NCI-H510A (cell line): Measurements from ENCODE around the gene DLG4.

Source experiments
- DNase-seq: peaks from one replicate; lab custom pipeline; 2025; lab: John Stamatoyannopoulos, UW

The DLG4 gene

GRCh38 chr17:7229504-7229903 is 9.9 kb upstream of the DLG4 start:
- no peak for DNase-seq

GRCh38 chr17:7228920-7229319 is 9.3 kb upstream of the DLG4 start:
- DNase-seq = no peak

- no peak for DNase-seq
Observed at GRCh38 chr17:7226721-7227710, 7.4 kb upstream of the DLG4 start.

DNA sequence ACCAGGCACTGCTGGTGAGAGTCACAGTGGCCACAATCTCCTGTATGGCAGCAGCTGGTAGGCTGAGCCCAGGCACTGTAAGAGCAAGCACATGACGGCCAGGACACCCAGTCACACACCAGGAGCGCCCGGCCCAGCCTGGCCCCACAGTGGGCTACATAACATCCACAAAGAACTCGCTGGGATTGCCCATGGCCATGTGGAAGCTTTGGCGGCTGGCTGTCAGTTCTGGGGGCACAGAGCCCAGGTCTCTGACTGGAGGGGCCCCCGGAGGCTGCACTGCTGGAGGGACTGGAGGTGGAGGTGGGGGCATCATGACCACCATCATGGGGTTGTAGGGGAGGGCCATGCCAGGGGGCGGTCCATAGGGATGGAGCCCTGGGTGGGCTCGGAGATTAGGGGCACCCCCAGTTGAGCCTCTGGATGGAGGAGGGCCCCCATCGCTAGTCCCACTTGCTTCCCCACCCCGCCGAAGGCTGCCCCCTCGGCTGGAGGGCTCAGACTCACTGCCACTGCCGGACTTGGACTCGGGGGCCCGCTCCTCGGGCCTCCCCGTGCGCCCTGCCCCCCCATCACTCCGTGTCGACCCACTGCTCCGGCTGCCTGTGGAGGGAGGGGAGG is 6.2 kb upstream of the DLG4 start:
- no peak for DNase-seq

DNA sequence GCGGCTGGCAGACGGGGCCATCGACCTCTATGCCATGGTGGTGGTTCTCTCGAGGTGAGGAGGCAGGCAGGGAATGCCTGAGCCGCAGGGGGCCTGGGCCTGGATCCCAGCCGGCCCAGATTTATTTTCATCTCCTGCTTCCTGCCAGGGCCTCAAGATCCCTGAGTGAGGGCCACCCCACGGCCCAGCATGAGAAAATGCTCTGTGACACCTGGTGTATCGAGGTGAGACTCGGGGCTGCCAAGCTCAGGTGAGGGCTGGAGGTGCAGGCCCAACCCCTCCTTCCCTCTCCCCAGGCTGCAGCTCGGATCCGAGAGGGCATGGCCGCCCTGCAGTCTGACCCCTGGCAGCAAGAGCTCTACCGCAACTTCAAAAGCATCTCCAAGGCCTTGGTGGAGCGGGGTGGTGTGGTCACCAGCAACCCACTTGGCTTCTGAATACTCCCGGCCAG is 5.0 kb upstream of the DLG4 start:
- no peak for DNase-seq

GRCh38 chr17:7224110-7224509 is 4.5 kb upstream of the DLG4 start:
- DNase-seq = no peak

- DNase-seq = no peak
Observed at GRCh38 chr17:7223375-7223774, 3.7 kb upstream of the DLG4 start.

GRCh38 chr17:7222972-7223292 is 3.3 kb upstream of the DLG4 start:
- no peak for DNase-seq

- DNase-seq = no peak
Observed at GRCh38 chr17:7222093-7222971, 2.7 kb upstream of the DLG4 start.

GRCh38 chr17:7221278-7222092 is 1.8 kb upstream of the DLG4 start:
- no peak for DNase-seq

DNA sequence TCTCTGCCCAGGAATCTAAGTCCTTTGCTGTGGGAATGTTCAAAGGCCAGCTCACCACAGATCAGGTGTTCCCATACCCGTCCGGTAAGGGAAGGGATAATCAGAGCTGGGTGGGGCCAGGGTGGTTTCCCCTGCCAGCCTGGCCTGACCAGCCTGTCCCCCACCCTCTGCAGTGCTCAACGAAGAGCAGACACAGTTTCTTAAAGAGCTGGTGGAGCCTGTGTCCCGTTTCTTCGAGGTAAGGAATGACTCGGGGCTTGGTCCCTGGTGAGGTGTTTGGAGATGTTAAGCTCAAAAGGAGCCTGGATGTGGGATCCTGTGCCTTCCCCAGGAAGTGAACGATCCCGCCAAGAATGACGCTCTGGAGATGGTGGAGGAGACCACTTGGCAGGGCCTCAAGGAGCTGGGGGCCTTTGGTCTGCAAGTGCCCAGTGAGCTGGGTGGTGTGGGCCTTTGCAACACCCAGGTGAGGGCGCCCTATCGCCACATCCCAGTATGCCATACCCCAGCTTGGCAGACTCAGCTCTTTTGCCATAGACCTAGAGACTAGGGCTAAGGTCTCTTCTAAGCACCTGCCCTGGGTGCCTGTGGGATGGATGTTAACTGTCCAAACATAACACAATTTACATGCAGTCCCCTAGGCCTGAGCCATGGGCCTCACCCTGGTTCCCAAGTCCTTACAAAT is 1.1 kb upstream of the DLG4 start:
- DNase-seq = peak; percentile 43

DNA sequence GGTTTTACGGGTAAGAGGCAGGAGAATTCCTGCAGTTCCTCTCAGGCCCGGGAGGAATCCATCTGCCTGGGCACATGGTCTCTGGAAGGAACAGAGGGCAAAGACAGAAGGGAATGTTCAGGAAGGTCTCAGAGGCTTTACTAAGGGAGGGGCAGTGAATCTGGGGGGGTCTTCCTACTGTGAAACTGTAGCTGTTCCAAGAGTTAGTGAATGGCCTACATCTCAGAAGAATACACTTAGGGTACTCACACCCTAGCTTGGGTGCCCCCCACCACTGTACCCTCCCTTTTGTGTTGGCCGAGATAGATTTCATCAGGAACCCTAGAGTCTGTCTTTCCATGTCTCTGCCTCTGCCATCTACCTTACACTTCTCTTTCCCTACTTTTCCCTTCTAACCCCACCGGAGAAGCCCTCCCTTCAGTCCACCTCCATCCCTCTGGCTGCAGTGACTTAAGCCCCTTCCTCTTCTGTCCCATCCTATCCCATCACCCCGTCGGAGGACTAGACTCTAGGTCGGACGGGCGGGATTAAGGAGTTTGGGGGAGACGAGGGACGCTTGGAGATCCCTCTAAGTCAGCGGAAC is 316 bp downstream of the DLG4 start:
- DNase-seq = no peak

DNA sequence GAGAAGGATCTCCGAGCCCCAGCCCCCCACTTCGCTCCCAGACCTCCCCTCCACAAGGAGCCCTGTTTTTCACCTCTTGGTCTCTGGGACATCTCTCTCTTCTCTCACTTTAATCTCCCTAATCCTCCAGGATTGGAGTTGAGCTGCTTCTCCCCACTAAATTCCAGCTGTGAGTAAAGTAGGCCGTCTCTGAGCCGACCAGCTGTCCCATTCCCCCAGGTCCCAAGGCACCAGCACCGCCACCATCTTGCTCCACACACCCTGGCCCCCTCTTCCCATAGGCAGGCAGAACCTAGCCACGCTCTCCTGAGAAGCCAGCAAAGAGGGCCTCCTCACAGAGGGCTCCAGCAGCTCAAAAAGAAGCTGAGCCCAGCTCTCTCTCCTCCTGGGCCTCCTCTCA is 878 bp downstream of the DLG4 start:
- DNase-seq = no peak

- no peak for DNase-seq
Observed at GRCh38 chr17:7218166-7218565, 1.5 kb downstream of the DLG4 start.

DNA sequence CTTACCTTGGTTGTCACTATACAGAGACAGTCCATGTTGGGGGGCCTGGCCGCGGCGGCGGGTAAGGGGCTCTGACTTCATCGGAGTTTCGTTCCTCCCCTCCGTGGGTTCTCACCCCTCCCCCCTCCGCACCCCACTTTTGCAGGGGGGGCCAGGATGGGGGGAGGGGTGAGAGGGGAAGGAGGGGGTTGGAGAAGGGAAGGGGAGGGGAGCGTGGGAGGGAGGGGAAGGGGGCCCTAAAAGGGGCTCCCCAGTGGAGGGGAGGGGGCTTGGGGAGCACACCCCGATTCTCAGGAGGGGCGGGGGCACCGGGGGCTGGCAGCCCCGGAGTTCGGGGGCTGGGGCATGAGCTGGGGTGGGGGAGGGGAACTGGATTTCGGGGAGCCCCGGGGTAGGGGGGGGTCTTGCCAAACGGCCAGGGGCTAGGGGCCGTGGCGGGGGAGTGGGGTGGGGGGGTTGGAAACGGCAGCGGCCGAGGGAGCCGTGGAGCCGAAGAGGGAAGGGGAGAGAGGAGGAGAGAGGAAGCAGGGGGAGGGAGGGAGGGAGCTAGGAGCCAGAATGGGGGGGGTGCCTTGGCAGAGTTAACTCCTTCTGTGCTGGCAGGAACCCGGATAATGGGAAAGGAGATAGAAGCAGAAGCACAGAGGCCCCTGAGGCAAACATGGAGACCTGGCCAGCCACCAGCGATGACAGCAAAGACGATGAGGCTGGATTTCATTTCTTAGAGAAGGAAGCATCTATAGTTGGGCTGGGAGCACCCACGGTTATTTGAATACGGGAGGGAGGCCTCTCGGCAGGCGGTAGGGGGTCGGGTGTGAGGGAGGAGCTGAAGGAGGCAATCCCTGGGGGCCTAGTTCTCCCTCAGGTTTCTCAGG is 2.3 kb downstream of the DLG4 start:
- DNase-seq = peak; percentile 67

GRCh38 chr17:7216242-7217112 is 3.2 kb downstream of the DLG4 start:
- no peak for DNase-seq

- no peak for DNase-seq
Observed at GRCh38 chr17:7215652-7216180, 3.9 kb downstream of the DLG4 start.

GRCh38 chr17:7215136-7215638 is 4.4 kb downstream of the DLG4 start:
- no peak for DNase-seq
